Suppressor macrophage (primary cell): ENCODE data around the gene SPOCD1.

Source experiments
- DNase-seq, 4 experiments: peaks; one replicate each; pipeline ENCODE4 v3.0.0-alpha.2; 2020 to 2022

The SPOCD1 gene

DNA sequence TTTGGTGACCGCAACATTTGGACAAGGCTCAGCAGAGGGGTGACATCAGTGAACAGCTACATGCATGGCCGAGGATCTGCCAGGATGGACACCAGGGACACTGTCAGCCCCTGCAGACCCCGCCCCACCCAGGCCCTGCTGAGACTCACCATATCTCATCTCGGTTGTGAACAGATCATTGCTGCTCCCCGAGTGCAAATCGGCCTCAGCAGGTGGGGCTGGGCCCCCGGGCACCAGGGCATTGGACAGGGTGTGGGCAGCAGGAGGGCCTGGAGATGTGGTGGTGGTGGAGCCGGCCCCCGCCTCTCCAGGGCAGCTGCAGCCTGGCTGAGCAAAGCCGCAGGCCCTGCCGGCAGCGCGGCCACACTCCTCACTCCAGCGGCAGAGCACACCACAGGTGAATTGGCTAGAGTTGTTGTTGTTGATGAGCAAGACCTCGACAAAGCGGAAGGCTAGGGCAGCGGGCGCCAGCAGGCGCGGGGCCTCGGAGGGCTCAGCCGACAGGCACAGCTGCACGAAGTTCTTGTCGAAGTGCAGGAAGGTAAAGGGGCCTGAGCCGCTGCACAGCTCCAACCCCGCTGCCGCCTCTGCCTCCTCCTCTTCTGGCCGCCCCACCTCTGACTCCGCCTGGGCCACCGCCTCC is 59.9 kb downstream of the SPOCD1 start:
- no peak for DNase-seq

DNA sequence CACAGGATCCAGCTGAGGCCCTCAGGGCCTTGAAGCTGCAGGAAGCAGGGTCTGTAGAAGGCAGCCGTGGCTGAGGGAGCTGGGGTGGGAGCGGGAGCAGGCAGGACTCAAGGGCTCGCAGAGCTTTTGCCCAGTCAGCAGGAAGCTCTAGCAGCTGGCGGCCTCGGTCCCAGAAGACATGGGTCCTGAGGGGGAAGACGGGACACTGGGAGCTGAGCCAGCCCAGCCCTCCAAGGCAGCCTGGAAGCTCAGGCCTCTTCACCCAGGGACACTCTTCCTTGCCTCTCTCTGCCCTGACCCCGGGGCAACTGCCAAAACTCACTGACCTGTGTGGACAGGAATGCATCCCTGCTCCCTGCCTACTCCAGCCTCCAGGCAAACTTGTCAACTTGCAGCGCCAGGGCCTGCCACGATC is 60.6 kb downstream of the SPOCD1 start:
- DNase-seq, result no peak

- no peak for DNase-seq
Measured at GRCh38 chr1:31754397-31754796, 61.4 kb downstream of the SPOCD1 start.

DNA sequence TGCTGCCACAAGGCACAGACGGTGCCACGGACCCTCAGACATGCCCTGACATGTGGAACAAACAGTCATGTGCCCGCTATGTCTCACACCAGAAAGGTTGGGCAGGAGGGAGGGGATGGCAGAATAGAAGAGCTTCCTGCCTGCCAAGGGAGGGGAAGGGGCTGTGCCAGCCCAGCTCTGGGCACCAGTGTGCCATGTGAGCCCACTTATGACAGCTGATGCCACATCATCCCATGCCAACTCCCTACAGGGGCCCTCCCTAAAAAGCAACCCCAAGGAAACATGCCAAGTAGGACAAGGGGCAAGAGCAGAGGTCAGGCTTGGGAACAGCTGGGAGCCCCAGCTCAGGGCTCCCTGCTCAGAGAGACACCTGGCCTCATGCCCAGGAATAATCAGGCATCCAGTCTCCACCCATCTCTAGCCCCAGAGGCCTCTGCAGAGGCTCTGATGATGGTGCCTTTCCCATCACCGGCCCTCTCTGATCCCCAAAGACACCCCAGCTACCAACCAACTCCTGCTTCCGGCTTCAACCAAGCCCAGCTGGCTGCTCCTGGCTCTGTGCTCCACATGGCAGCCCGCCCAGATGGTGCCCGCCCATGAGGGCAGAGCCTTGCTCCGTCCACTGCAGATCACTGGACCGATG is 62.0 kb downstream of the SPOCD1 start:
- DNase-seq, result no peak

- no peak for DNase-seq
Measured at GRCh38 chr1:31752952-31753475, 62.8 kb downstream of the SPOCD1 start.

GRCh38 chr1:31752258-31752657 is 63.6 kb downstream of the SPOCD1 start:
- DNase-seq, result no peak

- DNase-seq, result no peak
Measured at GRCh38 chr1:31751822-31752241, 64.0 kb downstream of the SPOCD1 start.

DNA sequence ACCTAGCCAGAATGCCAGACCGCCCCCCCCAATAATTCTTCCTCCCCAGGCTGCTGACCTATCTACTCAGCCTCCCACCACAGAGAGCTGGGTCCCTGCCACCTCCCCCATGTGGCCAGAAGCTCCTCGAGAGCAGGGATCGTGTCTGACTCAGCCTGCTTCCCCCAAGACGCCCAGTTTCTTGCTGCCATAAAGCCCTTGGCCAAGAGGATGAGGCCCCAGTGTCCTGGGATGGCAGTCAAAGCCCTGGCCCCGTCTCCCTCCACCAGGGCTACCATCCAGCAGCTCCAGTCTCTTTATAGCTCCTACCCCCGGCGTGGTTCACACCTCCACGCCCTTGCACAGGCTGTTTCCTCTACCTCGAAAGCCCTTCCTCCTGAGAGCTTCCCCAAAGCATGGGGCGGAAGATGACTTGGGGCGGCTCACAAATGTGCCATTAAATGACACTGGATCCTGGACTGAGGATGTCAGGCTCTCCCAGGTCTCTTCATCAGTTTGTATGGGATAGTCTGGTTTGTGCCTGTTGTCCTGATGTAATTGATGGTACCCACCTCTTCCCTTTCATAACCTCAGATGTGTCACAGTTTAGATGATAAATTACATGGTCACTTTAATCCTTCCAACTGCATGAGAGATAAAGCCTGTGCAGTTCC is 64.8 kb downstream of the SPOCD1 start:
- peak in 3 of 4 experiments; percentile 50 to 62 (median 59) for DNase-seq

DNA sequence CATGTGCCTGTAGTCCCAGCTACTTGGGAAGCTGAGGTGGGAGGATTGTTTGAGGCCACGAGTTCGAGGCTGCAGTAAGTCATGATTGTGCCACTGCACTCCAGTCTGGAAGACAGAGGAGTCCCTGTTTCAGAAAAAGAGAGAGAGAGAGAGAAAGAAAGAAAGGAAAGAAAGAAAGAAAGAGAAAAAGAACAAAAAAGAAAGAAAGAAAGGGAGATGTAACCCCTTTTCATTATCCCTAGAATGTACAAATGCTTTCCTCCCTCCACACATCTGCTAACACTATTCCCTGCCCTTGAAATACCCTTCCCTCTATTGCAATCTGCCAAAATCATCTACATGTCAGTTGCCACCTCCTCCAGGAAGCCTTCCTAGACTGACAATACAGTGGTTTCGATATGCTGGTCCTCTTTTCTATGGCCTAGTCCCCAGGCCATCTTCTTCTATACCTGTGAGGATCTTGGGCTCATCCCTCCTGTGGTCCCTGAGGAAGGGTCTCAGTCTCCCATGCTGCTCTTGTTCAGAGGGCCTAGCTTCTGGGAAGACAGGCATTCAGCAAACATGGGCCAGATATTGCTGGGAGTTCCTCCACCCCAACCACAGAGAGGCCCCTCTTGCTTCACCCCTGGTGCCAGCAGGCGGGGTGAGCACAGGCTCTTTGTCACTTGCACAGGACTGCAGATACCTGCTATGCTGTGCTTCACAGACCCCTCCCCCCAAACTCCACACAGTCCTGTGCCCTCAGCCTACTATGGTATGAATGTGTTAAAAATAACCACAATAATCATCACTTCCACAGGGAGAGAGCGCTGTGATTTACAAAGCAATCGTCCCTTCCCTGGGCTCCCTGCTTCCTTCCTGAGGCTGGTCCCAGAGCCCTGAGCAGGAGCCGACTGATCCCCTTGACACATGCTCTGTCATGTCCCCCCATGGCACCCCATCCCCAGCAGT is 65.8 kb downstream of the SPOCD1 start:
- no peak for DNase-seq

DNA sequence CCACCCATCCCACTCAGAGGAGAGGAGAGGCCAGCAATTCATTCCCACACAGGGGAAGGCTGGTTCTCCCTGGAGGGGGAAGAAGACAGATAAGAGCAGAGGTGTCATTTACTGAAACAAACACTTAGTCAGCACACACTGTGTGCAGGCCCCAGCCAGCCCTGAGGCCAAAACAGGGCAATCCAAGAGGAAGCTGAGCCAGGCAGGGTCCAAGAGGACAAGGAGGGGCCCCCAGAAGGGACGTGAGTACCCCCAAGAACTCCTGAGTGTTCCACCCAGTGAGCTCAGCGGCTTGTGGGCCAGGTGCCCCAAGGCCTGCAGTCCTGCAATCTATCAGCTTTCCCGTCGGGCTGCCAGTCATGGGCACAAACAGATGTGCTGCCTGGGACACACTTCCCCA is 67.5 kb downstream of the SPOCD1 start:
- no peak for DNase-seq

GRCh38 chr1:31747304-31747703 is 68.5 kb downstream of the SPOCD1 start:
- DNase-seq, result no peak

DNA sequence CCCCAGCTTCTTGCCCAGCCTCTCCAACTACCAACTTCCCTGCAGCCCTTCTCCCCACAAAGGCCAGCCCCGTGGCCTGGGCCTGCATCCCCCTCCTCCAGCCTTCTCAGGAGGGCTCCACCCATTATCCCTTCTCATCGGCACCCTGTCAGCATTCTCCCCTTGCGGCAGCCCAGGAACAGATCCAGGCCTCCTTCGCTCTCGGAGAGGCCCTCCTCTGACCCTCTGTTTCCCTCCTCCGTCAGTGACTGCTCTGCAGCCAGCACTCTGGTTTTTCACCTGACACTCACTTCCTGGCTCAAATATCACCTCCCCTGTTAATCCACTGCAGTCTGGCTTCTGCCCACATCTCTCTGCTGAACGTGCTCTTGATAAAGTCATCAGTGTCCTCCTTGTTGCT is 69.1 kb downstream of the SPOCD1 start:
- no peak for DNase-seq

DNA sequence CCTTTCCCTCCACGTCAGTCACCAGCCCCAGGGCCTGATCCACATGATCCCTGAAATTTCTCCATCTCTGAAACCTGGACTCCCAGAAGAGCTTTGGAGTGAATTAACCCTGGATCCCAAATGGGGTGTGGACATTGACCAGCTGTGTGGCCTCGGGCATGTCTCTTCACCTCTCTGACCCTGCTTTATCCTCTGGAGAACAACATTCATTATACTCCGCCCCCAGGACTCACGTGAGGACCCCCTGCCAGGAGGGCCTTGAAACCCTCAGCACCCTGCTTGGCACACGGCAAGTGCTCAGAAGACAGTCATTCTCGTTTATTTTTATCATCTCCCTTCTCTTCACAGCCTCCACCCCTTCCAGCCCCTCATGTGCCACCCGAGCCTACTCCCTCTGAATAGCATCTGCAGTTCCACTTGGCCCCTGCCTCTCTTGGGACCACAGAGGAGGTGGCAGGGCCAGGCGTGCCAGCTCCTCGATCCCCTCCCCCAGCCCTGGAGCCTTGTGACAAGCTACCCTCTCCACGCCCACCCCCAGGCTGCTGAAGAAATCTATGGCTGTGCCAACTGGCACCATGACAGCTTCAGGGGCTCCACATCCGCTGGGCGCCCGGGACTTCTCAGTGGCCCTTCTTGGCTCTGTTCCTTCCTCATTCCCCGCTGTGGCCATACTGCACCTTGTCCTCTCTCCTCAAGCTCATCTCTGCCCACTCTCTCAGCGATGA is 69.7 kb downstream of the SPOCD1 start:
- peak in 1 of 4 experiments; percentile 18 for DNase-seq

DNA sequence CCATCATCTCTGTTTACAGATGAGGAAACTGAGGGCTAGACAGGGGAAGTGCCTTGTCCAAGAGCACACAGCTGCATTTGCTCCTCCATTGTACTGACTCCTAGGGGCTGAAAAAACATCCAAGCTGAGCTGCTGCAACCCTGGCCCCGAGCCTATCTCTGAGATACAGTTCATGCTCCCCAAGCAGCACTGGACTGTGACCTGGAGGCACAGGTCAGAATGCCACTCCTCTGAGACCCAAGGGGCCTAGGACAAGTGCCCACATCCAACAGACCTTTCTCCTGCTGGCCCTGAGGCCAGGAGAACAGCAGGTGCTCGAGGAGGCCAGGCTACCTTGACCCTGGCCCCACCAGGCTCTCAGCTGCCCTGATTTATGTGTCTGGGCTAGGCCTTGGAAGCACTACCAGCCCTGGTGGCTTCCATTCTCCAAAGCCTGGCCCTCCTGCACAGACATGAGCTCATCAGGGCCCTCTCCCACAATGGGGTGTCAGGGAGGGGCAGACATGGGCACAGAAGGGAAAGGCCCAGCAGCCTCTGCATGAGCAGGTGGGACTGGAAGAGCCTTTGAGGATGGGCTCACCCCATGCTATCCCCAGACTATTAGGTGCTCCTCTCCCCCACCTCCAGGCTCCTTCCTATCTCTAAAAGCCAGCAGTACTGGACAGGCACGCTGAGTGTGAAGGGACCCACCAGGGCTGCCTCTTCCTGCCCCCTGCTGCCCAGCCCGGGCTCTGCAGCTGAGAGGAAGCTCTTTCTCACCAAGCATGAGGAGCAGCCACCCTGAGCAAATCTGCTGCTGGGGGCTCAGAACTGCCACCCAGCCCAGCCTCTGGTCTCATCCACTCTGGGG is 70.5 kb downstream of the SPOCD1 start:
- peak; percentile 66 to 82 (median 69) for DNase-seq

DNA sequence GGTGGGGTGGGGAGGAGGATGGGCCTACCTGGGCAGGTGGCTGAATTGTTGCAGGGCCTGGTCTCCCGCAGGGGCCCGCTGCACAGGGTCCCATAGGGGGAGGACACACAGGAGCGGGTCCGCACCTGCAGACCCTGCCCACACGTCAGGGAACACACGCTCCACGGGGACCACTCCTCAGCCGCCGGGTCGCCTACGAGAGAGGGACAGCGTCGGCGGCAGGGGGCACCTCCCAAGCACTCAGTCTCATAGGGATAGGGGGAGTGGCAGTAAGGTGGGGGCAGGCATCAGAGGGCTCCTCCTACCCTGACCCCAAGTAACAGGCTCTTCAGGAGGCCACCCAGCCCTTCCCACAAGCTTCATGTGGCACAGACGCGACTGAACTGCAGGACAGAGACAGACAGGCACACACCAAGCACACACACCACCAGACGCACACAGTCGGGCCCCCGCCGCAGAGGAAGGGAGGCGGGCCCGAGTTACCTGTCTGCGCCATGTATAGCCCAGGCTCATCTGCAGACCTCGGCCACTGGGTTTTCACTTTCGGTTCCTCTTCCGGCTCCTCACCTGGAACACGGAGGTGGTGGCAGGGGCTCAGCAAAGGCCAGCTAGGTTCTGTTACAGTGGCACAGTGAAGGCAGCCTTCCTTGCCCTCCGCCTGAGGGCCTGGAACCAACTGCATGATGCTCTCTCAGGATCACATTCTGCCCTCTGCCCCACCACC is 71.5 kb downstream of the SPOCD1 start:
- DNase-seq, result no peak

DNA sequence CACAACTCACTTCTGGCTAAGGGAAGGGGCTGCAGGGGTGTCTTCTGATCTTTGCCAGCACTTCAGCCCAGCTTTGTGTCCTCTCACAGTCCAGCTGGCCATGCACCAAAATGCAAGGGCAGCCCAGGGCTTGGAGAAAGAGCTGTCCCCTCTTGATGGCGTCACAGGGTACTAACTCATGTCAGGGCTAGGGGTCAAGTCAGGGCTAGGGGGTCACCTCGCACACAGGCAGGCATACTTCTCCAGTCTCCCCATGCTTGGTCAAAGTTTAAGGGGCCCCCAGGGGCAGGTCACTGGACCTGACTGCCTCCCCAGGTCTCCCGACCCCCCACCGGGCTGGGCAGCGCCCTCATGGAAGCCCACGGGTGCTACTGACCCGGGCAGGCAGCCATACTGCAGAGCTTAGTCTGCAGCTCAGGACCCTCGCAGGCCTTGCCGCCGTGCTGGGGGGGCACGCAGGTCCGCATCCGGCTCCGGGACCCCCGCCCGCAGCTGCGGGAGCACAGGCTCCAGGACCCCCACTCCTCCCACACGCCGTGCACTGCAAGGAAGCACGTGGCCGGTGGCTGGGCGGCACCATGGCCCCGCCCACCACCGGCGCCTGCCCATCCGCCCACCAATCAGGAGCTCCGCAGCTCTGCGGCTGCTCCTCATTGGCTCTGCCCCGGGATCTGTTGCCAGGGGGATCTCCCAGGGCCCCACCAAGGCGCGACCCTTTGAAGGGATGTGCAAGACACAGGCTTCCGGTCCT is 73.2 kb downstream of the SPOCD1 start:
- DNase-seq, result no peak
